H7 (cell line): ENCODE measurements around the gene NPEPL1. TPM values are rescaled to one million over a fixed set of nuclear protein-coding genes. Genes with fewer than 3 reads are reported as not detected.

Experiments used
- DNase-seq: peaks from one replicate; pipeline ENCODE4 v3.0.0; 2012
- H3K27me3 ChIP-seq: 2 replicates; pipeline ENCODE4 v1.6.0; 2011; ENCODE audit warnings: mild to moderate bottlenecking, low read length; ENCODE audit not compliant: control insufficient read depth, insufficient read depth
- H3K36me3 ChIP-seq: replicated peaks from 2 replicates; pipeline ENCODE4 v1.5.1; 2011; ENCODE audit warnings: low read length; ENCODE audit not compliant: control insufficient read depth, insufficient read depth
- H3K4me3 ChIP-seq: 2 replicates; pipeline ENCODE4 v1.5.1; 2011; ENCODE audit warnings: low read depth, mild to moderate bottlenecking, control low read depth, low read length, moderate library complexity; ENCODE audit not compliant: insufficient read depth
- total RNA-seq: library from RNA; depleted of rRNA; stranded (reverse); fragments of >200 nt; shearing (Covaris generic); gene quantifications from 2 replicates; pipeline ENCODE4 v1.2.3, GENCODE V29; 2014

NPEPL1 gene
- total RNA-seq, 1 experiment from 2014 or later, result 30.9 TPM

GRCh38 chr20:58708246-58708931 is 15.8 kb downstream of the NPEPL1 start:
- H3K27me3 ChIP-seq, result no peaks in the 10 kb centered on the region
- peaks cover 4% of the 10 kb centered on the region for H3K36me3 ChIP-seq
- DNase-seq, result peak; percentile 64
- H3K4me3 ChIP-seq, result no peak overlapping the region

DNA sequence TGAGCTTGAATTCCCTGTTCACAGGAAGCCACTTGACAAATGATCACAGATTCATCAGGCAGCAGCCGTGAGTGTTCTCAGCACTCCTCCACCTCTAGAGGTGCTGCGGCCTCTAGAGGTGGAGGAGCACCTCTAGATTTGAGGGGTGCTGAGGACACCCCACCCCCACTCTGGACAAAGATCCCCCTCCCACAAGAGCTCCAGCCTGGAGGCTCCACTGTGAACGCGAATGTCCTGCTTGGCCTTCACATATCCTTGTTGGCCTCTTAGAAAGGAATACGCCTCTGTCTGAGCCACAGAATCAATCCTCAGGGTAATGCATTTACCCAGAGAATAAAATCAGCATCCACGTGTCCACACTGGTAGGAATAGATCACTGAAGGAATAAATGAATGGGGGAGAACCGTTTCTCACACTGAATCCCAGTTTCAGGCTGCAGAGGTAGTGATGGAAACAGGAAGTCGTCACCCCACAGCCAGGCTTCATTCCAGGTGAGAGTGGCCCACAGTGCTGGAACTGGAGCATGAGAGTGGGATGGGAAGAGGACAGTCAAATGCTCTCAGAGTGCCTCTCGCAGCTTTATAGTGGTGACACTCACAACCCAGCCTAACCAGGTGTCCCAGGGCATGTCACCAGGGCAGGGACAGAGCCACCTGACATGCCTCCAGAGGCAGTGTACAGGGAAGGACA is 16.6 kb downstream of the NPEPL1 start:
- no peaks in the 10 kb centered on the region for H3K27me3 ChIP-seq
- H3K4me3 ChIP-seq, result no peak overlapping the region
- DNase-seq, result peak; percentile 18
- H3K36me3 ChIP-seq, result peaks cover 1% of the 10 kb centered on the region

- DNase-seq, result peak; percentile 23
These were observed 17.1 kb downstream of the NPEPL1 start for GRCh38 chr20:58709703-58710039.

DNA sequence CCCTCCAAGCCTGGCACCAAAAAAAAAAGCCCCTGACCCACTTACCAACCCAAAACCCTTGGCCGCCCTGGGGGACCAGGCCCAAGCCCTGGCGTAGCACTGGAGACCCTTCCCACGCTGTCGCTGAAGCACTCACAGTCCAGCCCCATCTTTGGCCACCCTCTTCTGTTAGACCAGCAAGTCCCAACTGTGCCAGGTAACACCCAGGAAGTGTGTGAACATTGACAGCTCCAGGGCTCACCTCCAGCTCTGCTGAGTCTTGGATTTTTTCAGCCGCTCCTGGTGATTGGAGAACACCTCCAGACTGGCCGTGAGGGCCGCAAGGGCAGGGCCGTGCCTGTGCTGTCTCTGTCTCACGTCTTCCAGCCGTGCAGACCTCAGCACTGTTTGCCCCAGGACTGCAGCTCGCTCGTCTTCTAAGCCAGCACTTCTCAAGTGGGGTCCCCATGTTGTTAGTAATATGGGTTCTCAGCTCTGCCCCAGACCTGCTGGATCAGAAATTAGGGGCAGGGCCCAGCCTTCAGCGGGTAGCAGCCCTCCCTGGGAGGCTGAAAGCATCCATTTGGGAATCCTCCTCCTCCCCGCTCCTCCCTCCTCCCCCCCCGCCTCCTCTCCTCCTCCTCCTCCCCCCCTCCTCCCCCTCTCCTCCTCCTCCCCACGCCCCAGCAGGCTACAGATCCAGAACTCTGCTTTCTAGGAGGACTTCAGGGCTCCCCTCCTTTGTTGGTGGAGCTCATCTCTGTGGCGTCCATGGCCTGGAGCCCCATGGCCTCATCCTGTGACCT is 18.1 kb downstream of the NPEPL1 start:
- Histone ChIP-seq H3K36me3 (peaks cover 2% of the 10 kb centered on the region), H3K27me3 (no peaks in the 10 kb centered on the region), H3K4me3 (no peak overlapping the region)
- DNase-seq, result peak; percentile 55

More at GRCh38 chr20:58709703-58710039, 17.1 kb downstream of the NPEPL1 start:
- Histone ChIP-seq H3K4me3 (no peak overlapping the region), H3K27me3 (no peaks in the 10 kb centered on the region), H3K36me3 (peaks cover 2% of the 10 kb centered on the region)

DNA sequence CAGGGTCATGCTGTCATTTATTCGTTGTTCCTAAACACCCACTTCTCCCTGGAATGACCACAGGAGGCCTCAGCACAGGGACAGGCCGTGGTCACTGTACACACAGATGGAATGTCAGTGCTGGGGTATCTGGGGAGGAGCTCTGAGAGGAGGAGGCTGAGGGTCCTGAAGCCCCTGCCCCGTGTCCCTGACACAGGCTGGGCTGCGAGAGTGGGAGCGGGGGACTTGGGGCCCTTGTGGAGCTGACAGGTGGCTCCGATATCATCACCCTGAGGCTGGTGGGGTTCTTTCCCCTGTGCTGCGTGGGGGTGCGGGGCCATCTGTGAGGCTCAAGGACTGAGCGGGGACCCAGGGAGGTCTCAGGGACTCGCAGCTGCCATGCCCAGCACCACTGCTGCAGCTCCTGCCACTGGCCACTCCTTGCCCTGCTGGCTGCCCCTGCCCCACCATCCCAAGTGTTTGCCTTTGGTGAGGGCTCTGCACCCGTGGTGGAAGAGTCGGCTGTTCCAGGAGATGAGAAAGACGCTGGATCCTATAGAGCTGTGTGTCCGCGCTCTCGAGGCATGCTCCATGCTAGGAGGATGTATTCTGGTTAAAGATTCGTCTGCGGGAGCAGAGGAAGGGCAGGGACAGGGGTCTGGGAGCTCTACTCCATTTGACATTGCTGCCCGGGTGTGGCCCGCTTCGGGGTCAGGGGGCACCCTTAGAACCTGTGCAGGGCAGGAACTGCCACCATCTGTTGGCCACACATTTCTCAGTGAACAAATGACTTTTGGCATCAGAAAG is 18.9 kb downstream of the NPEPL1 start:
- peaks cover 2% of the 10 kb centered on the region for H3K36me3 ChIP-seq
- H3K27me3 ChIP-seq, result no peaks in the 10 kb centered on the region
- no peak overlapping the region for H3K4me3 ChIP-seq
- DNase-seq, result peak; percentile 38

DNA sequence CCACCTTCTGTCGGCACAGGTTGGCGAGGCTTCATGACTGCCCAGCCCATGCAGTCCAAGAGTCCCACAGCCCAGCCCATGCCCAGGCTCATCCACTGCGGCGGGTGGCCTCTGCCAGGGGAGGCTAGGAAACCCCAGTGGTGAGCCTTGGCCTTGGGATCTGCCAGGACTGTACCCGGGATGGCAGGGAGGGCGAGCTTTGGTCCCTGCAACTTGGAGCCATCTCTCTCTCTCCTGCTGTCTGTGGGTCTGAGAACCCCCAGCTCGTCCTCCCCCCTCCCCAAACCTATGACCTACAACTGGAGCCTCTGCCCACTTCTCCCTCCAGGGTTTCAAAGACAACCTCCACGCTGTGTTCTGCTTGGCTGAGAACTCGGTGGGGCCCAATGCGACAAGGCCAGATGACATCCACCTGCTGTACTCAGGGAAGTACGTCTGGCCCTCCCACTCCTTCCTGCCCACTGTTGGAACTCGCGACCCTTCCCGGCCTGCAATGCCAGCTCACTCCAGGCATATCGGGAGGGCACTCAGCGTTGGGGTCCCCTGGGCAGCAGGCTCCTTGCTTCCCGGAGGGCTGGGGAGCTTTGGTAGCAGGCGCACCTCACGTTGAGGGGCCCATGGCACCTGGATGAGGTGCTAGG is 19.7 kb downstream of the NPEPL1 start:
- Histone ChIP-seq H3K27me3 (no peaks in the 10 kb centered on the region), H3K36me3 (peaks cover 2% of the 10 kb centered on the region), H3K4me3 (no peak overlapping the region)
- DNase-seq, result peak; percentile 38

- peak; percentile 44 for DNase-seq
These were observed 20.5 kb downstream of the NPEPL1 start for GRCh38 chr20:58712806-58713731.

GRCh38 chr20:58713801-58714339 is 21.3 kb downstream of the NPEPL1 start:
- H3K36me3 ChIP-seq, result peaks cover 2% of the 10 kb centered on the region
- H3K27me3 ChIP-seq, result no peaks in the 10 kb centered on the region
- DNase-seq, result no peak
- no peak overlapping the region for H3K4me3 ChIP-seq

More at GRCh38 chr20:58712806-58713731, 20.5 kb downstream of the NPEPL1 start:
- no peak overlapping the region for H3K4me3 ChIP-seq
- no peaks in the 10 kb centered on the region for H3K27me3 ChIP-seq
- peaks cover 2% of the 10 kb centered on the region for H3K36me3 ChIP-seq

GRCh38 chr20:58714340-58714922 is 21.8 kb downstream of the NPEPL1 start:
- peak; percentile 53 for DNase-seq
- Histone ChIP-seq H3K27me3 (no peaks in the 10 kb centered on the region), H3K4me3 (no peak overlapping the region), H3K36me3 (peaks cover 2% of the 10 kb centered on the region)

DNA sequence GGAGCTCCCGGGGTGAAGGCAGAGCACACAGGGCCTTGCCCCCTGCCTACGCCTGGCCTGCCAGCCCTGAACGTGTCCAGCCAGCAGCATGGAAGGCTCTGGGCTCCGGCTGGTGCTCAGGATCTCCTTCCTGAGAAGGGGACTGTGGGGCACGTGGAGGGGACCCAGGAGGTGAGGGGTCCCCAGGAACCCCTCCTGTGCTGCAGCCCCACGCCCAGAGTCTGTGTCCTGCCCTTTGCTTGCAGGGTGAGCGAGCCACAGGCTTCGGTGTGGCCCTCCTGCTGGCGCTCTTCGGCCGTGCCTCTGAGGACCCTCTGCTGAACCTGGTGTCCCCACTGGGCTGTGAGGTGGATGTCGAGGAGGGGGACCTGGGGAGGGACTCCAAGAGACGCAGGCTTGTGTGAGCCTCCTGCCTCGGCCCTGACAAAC is 22.3 kb downstream of the NPEPL1 start:
- H3K36me3 ChIP-seq, result peaks cover 2% of the 10 kb centered on the region

DNA sequence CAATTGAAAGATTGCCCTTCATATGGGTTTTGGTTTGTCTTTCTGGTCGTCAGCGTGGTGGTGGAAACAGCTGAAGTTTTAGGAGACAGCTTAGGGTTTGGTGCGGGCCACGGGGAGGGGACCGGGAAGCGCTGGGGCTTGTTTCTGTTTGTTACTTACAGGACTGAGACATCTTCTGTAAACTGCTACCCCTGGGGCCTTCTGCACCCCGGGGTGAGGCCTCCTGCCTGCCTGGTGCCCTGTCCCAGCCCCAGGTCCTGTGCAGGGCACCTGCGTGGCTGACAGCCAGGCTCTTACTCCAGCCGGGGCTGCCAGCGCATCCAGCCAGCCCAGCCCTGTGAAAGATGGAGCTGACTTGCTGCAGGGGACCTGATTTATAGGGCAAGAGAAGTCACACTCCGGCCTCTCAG is 22.8 kb downstream of the NPEPL1 start:
- H3K27me3 ChIP-seq, result no peaks in the 10 kb centered on the region
- H3K4me3 ChIP-seq, result no peak overlapping the region
- H3K36me3 ChIP-seq, result peaks cover 2% of the 10 kb centered on the region
- DNase-seq, result peak; percentile 41

More for the DNA sequence above, 22.3 kb downstream of the NPEPL1 start:
- no peaks in the 10 kb centered on the region for H3K27me3 ChIP-seq
- H3K4me3 ChIP-seq, result no peak overlapping the region
- DNase-seq, result peak; percentile 48

- Histone ChIP-seq H3K4me3 (no peak overlapping the region), H3K36me3 (peaks cover 2% of the 10 kb centered on the region), H3K27me3 (no peaks in the 10 kb centered on the region)
- peak; percentile 31 for DNase-seq
These were observed 23.3 kb downstream of the NPEPL1 start for GRCh38 chr20:58715801-58716475.
